ENCODE results near the gene SORCS2.

DNA sequence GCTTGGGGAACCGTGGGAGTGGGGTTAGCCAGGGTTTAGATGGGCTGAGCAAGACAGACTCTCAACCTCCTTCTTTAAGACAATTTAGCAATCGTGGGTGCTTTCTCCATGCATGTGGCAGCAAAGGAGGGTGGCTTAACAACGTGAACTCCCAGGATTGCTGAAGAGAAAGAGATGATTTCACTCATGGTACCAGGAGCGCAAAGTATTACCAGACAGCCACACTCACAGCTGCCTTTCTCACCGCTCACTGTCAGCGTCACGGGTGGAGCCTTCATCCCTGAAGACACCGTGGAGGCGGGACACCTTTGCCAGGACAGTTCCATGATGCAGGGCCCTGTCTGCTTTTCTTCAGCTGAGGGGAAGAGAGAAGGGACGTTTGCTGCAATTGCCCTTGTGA is 454.8 kb downstream of the SORCS2 start:
- TF ChIP-seq EZH2 (IDR thresholded peaks at IDR 0.05), result no peak
- TF ChIP-seq POLR2AphosphoS5 (IDR thresholded peaks at IDR 0.05; ENCODE audit: borderline replicate concordance, low read depth, low read length), result no peak
- TF ChIP-seq FOXP2 (optimal IDR thresholded peaks at IDR 0.05; ENCODE audit: control extremely low read depth, extremely low read length, insufficient read depth), result no peak

Data from SK-N-MC (cell line).